SHP77 (cell line): ENCODE results near the gene CDC25B.
"Not testable (repeated sequence)": the region's sequence is repeated elsewhere in the genome, so short reads cannot be mapped to it uniquely, and the experiment has no call there.

Experiments used
- DNase-seq, 2 experiments: peaks; one replicate each; lab custom pipeline; 2025; lab: John Stamatoyannopoulos, UW

The CDC25B gene

DNA sequence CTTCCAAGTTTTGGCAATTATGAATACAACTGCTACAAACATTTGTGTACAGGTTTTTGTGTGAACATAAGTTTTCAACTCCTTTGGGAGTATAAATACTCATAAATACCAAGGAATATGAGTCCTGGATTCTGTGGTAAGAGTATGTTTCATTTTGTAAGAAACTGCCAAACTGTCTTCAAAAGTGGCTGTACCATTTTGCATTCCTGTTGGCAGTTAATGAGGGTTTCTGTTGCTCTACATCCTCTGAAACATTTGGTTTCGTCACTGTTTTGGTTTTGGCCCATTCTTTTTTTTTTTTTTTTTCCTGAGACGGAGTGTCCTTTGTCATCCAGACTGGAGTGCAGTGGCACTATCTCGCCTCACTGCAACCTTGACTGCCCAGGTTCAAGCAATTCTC is 32.7 kb downstream of the CDC25B start:
- no peak for DNase-seq

DNA sequence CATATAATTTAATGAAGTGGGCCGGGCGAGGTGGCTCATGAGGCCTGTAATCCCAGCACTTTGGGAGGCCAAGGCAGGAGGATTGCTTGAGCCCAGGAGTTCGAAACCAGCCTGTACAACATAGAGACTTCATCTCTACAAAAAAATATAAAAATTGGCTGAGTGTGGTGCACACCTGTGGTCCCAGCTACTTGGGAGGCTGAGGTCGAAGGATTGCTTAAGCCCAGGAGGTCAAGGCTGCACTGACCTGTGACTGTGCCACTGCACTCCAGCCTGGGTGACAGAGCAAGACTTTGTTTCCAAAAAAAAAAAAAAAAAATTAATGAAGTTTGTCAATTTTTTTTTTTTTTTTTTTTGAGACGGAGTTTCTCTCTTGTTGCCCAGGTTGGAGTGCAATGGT is 33.8 kb downstream of the CDC25B start:
- DNase-seq = not testable (repeated sequence)

DNA sequence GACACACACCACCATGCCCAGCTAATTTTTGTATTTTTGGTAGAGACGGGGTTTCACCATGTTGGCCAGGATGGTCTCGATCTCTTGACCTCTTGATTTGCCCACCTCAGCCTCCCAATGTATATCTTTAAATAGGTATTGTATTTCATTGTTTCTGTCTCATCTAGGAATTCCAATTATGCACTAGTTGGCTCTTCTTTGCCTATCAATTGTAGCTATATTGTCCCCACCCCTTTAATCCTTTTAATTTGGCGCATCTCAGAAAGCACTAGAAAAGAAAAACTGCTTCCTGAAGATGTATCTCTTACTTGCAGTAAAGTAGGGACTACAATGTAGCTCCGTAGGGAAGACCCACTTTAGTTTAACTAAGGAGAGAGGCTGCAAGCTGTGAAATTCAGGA is 40.0 kb downstream of the CDC25B start:
- DNase-seq = no peak

DNA sequence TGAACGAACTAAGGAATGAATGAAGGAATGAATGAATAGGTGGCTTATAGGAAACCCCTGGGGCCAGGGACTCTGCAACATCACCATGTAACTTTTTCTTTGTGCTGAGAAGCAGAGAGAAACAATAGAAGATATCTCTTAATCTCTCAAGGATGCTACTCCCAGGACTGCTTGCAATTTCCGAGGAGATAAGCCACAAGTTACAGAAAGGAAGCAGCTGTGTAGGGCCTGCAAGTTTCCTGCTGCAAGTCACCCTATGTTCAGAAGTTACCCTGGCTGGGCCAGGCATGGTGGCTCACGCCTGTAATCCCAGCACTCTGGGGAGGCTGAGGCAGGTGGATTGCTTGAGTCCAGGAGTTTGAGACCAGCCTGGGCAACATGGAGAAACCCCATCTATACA is 43.2 kb downstream of the CDC25B start:
- no peak for DNase-seq

DNA sequence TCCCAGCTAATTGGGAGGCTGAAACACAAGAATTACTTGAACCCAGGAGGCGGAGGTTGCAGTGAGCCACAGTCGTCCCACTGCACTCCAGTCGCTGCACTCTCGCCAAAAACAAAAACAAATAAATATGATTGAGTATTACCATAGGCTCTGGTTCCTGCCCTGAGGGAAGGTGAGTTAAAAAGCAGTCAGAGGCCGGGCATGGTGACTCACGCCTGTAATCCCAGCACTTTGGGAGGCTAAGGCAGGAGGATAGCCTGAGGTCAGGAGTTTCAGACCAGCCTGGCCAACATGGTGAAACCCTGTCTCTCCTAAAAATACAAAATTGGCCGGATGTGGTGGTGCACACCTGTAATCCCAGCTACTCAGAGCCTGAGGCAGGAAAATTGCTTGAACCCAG is 44.1 kb downstream of the CDC25B start:
- DNase-seq = not testable (repeated sequence)

DNA sequence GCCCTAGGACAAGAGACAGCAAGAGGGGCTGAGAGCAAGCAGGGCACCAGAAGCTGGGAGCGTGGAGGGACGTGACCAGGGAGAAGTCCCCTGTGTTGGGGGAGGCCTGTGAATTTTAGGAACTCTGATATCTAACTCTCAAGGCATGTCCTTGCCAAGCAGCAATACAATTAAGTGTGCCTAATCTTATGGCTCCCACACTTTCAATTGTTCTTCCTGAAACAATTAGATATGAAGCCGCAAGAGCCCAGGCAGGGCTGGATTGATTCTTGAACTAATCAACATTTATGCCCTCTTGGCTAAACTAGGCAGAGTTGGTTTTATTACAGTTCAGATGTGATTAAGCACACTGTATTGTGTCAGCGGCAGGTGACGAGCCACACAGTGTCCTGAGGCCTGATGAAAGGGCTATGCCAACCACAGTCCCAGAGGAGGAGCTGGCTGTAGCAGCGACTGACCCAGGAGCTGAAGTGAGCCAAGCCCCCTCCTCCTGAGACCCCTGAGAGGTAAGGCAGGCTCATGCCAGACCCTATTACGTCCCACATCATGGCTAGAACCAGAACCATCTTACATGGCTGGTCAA is 46.3 kb downstream of the CDC25B start:
- no peak for DNase-seq

DNA sequence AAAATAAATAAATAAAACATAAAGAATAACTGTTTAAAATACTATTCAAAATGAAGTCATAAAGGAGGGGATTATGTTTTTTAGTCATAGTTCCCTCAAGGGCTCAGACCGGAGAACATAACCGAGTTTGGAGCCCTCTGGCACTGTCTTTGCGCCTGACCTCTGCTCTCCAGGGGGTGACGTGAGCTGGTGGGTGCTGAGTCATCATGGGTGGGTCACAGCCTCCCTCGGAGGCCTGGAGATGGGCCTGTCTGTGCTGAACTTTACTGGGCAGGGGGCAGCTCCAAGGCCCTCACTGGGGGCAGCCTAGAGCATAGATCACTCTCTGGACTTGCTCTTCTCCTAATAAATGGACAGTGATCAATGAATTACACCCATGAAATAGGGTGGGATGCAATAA is 47.4 kb downstream of the CDC25B start:
- DNase-seq = no peak

DNA sequence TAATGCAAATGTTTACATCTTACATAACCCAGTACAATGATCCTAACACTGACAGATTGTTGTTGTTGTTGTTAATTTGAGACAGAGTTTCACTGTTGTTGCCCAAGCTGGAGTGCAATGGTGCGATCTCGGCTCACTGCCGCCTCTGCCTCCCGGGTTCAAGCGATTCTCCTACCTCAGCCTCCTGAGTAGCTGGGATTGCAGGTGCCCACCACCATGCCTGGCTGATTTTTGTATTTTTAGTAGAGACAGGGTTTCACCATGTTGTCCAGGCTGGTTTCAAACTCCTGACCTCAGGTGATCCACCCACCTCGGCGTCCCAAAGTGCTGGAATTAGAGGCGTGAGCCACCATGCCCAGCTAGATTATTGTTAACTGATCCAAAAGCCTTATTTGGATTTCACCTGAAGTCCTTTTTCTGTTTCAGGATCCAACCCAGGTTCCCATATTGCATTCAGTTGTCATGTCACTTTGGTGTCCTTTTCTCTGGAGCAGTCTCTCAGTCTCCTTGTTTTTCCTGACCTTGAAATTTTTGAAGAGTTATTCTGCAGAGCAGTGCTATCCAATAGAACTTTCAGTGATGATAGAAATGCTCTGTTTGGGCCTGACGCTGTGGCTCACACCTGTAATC is 48.0 kb downstream of the CDC25B start:
- DNase-seq = not testable (repeated sequence)

DNA sequence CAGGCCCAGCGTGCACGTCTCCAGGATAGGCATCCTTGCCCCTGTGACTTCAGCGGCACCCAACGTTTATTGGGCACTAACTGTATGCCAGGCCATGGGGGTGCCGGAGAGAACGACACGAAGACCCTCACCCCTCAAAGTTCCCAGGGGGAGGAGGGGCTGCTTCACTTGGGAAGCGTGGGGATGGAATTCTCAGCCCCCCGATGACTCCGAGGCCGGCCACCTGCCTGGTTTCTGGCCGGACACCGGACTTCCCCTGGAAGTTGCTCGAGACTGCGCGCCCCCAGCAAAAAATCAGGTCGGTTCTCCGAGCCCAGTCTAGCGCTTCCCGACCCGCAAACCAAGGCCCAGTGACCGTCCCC is 50.2 kb downstream of the CDC25B start:
- DNase-seq = peak in 1 of 2 experiments; percentile 43

DNA sequence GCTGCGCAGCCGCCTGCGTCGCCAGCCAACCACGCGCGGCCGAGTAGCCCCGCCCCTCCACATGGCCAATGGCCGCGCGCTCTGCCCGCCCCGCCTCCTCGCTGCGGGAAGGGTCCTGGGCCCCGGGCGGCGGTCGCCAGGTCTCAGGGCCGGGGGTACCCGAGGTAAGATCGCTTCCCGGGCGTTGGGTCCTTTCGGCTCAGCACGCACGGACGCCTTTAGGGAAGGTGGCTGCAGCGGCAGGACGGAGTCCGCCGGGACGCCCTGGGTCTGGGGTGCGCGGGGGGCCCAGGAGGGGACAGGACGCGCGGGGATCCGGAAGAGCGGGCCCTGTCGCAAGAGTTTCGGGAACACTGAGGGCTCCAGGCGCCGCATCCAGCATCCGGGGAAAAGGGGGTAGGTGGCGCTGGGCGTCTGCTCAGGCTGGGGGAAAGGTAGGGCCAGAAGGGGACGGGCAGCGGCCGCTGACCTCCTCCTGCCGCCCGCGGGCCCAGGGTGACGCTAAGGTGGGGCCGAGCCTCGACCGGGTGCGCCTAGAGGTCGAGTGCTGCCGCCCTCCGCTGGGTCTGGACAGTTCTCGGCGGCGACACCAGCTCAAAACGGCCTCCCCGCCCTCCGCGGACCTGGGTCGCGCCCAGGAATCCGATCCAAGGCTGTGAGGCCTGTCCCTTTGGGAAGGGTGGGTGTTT is 50.8 kb downstream of the CDC25B start, which contains the start of gene MAVS:
Gene MAVS (plus strand): TSS at position 95 of the 689 bp plus-strand sequence. CDS start 7,791 bp downstream, outside the sequence.
- peak; percentile 84 to 85 for DNase-seq

DNA sequence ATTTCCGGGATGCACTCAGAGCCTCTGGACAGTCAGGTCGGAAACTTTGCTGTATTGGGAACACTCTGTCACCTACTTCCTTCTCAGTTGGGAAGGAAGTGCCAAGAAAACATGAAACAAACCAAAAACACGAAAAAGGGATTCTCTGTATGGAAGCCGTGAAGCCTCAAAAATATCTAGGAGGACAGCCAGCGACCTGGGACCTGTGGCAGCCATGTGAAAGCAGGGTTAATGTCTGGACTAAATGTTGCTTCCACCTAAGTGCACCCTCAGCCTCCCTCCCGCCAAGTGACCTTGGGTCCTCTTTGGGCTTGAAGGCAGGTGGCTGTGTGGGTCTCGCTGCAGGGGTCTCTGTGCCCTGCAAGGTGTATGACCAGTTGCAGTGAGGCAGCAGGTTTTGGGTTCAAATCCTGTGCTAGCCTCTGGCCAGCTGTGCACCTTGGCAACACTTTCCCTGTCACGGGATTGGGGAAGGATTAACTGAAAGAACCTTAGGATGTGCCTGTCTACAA is 51.4 kb downstream of the CDC25B start:
- DNase-seq = no peak

DNA sequence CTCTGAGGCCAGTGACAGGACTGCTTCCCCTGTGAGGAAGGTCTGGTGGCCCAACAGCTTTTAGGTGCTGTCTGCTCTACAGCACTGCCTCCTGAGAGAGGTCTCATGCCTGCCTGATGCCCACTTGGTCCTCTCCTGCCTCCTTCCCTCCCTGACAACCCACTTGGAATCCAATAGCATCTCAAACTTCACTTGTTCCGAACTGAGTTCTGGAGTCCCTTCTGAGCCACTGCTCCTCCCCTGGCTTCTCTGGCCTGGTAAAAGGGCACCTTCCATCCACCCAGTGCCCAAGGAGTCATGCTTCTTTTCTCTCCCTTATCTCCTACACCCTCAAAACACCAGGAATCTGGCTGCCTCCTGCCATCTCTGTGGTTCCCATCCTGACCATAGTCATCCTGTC is 52.5 kb downstream of the CDC25B start:
- DNase-seq = no peak

DNA sequence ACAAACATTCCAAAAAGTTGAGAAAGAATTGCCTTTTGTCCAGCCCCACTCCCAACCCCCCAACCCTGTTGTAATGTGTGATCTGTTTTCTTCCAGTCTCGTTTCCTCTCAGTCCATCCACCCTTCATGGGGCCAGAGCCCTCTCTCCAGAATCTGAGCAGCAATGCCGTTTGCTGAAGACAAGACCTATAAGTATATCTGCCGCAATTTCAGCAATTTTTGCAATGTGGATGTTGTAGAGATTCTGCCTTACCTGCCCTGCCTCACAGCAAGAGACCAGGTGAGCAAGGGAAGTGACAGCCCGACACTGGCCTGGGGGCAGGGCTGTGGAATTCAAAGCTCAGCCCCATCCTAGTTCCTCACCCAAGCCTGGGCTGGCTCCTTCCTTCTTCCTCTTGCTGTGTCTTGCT is 58.4 kb downstream of the CDC25B start:
- no peak for DNase-seq
